GM11168 (cell line): Measurements from ENCODE around the gene INSYN1.
"Not testable (repeated sequence)": the region's sequence is repeated elsewhere in the genome, so short reads cannot be mapped to it uniquely, and the experiment has no call there.

Experiments used
- in situ Hi-C: fragments of 300-500 bp; cut with MboI; formaldehyde crosslinking; loops from one replicate; pipeline ENCODE4 v1.12.0; 2022; ENCODE audit warnings: low sequenced_read_pairs; ENCODE audit not compliant: unreplicated experiment

Gene INSYN1, protein sequence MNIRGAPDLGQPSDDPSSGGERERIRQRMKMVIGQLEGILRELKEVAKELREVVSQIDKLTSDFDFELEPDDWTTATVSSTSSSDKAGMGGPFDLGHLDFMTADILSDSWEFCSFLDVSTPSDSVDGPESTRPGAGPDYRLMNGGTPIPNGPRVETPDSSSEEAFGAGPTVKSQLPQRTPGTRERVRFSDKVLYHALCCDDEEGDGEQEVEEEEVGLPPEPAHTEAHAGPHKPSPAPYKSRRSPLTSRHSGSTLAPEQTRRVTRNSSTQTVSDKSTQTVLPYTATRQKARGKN

GRCh38 chr15:73753250-73754130, at the start of gene INSYN1:
Gene INSYN1, minus strand, starts transcription at chr15:73753351. Its CDS starts 2,221 bp downstream, at chr15:73751130.
- in situ Hi-C loops = no loop called here

GRCh38 chr15:73802431-73803041, 49.4 kb upstream of the INSYN1 start:
- in situ Hi-C loops = no loop called here

- in situ Hi-C loops = no loop called here
These were observed 47.7 kb upstream of the INSYN1 start for GRCh38 chr15:73800662-73801345.

- in situ Hi-C loops = no loop called here
These were observed 46.3 kb upstream of the INSYN1 start for GRCh38 chr15:73799466-73799865.

GRCh38 chr15:73797366-73798158, 44.4 kb upstream of the INSYN1 start:
- in situ Hi-C loops = no loop called here

GRCh38 chr15:73796331-73796831, 43.2 kb upstream of the INSYN1 start:
- in situ Hi-C loops = no loop called here

DNA sequence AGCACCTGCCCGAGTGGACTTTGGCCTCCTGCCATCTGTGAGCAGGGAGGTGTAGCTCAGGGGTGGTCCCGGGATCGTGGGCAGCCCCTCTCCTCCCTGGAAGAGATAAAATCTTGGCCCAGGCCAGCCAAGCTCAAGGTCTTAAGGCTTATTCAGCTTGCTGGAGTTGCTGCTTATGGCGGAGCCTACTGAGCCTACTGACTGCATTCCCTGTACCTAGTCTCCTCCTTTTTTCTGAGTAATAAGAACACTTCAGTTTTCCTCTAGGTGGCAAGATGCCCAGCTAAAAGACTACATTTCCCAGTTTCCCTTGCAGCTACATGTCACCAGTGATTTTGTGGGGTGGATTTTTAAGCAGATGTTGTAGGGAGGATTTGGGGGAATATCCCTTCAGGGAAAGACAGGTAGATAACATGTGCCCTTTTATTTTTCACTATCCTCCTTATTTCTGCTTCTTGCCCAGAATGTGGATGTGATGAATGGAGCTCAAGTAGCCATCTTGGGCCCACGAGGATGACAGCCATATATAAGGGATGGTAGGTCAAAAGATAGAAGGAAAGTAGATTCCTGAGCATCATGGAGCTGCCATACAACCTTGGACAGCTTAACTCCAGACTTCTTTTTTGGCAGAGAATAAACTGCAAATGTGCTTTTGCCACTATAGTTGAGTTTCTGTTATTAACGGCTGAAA, 41.4 kb upstream of the INSYN1 start:
- in situ Hi-C loops = no loop called here

- in situ Hi-C loops = not testable (repeated sequence)
These were observed 39.9 kb upstream of the INSYN1 start for GRCh38 chr15:73792899-73793541.

DNA sequence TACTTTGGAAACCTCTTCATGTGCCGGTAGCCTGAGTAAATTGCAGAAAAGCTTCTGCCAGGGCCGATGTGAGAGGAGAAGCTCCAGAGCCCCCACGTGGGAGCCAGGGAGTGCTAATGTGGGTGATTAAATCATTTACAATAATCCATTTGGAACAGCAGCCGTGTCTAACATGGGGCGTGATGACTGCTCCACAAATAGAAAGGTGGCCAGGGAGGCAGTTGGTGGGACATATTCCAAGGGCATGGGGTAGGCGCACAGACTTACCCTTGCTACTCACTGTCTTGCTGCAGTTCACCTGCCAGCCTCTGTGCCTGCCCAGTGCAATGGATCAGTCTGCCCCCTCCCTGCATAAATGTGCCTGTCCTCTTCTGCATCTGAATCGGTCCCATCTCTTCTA, 39.3 kb upstream of the INSYN1 start:
- in situ Hi-C loops = no loop called here

- in situ Hi-C loops = no loop called here
These were observed 36.5 kb upstream of the INSYN1 start for GRCh38 chr15:73789521-73790240.

GRCh38 chr15:73787621-73788020, 34.5 kb upstream of the INSYN1 start:
- in situ Hi-C loops = no loop called here

DNA sequence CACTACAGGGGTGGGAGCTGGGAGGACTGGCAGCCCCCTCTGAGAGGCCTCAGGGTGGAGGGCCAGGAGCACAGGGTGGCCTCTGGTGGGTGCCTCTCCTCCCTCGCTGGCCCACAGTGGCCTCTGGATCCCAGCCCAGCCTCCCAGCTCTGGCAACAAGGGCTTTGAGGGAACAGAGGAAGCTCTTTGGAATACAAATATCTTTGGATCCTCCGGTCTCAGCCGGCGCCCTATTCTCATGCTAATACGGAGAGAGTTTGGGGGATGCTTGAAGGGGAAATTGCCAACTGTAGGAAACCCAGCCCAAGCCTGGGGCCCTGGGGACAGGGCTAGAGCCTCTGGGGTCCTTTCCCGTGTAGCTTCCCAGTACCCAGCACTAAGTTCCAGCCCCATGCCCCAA, 33.4 kb upstream of the INSYN1 start:
- in situ Hi-C loops = no loop called here

GRCh38 chr15:73785256-73786014, 32.3 kb upstream of the INSYN1 start:
- in situ Hi-C loops = not testable (repeated sequence)

DNA sequence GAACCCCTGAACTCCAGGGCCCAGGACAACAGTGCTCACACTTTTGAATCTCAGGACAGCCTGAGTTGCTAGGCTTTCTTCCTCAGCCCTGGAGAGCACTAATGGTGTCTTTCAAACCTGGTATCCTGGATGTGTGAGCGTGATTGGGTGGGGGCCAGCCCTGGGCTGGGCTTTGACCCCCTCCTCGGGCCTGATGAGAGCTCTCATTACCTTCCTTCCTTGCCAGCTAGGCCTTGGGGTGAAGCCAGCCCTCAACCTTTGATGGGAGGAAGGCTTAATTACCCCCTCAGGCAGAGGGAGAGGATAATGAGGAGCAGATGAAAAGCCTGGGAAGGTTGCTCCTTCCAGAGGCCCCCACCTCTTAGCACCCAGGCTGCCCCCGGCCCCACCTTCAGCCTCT, 31.1 kb upstream of the INSYN1 start:
- in situ Hi-C loops = no loop called here

DNA sequence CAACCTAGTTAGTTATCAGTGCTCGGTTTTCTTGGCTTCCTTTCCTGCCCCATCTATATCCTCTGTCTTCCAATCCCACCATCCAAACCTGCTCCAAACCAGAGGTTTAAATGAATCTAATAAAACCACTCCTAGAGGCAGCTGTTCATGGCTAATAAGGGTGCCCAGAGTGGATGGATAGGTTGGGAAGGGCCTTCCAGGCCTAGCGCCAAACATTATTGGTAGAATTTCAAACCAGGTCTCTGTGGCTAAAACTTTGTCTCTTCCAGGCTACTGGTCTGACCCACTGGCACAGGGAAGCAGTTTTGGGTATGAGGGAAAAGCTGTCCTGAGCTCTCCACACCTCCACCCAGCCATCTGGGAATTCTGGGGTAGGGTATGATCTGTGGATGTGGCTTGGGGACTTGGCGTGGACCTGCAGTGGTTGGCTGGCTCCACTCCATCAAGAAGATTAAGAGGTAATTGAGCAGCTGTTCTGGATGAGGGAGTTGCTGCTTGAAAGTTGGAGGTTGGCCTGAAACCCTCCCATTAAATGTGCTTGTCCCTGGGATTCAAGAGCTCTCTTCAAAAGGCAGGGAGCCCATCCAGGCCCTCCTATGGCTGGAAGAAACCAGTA, 29.3 kb upstream of the INSYN1 start:
- in situ Hi-C loops = no loop called here

DNA sequence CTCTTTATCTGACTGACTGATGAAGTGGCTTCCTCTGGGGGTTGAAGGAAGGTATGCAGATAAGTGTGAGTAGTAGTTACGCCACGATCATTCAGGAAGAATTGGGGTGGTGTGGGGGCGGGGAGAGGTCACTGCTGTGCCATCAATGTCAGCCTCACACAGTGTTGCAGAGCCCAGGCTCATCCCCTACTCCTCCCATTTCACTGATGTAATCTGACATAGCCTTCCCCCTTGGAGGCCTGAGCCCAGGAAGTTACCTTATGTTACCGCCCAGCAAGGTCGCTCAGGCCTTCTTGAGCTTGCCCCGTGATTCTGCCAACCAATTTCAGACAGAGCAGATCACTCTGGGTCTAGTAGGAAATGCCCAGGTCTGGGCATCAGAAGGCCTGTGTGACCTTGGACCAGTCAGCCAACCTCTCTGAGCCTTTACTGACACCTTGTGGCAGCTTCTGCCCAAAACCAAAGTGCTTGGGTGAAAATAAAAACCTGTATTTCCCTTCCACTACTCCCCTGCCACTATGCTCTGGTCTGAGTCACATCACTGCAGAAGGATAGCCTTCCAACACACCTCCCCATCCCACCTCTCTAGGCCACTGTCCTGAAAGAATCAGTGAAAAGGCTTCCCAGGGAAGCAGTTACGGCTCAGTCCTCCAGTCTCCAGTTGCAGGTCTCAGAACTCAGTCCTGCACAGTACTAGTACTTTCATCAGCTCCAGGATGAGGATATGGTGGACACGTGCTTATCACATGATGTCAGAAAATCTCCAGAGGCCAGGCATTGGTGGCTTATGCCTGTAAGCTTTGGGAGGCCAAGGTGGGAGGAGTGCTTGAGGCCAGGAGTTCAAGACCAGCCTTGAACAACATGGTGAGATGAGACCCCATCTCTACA, 28.1 kb upstream of the INSYN1 start:
- in situ Hi-C loops = no loop called here
